Measurements from ENCODE around the gene AKAP9.
"Not testable (repeated sequence)": the region's sequence is repeated elsewhere in the genome, so short reads cannot be mapped to it uniquely, and the experiment has no call there.

The AKAP9 gene

DNA sequence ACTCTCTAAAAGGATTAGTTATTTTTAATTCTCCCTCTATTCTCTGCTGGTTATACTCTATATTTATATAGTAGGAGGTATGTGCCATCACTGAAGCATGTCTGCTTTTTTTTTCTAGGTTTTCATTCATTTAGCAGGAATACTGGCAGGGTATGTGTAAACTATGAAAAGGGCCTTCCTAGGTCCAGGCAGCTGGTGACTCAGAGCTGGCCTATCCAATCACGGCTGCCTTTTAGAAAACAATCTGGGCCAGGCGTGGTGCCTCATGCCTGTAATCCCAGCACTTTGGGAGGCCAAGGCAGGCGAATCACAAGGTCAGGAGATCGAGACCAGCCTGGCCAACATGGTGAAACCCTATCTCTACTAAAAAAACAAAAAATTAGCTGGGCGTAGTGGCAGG, 162.2 kb downstream of the AKAP9 start:
- H3K27ac ChIP-seq (ENCODE audit: insufficient read depth, low read length, poor library complexity, severe bottlenecking); H3K4me3 ChIP-seq (ENCODE audit: insufficient read depth, low read depth, low read length, poor library complexity, severe bottlenecking); H3K4me1 ChIP-seq (ENCODE audit: control insufficient read depth, insufficient read depth, low read length, poor library complexity, severe bottlenecking); DNase-seq; H3K27me3 ChIP-seq (replicated peaks; ENCODE audit: control insufficient read depth, insufficient read depth, low read length, poor library complexity, severe bottlenecking); H3K9me3 ChIP-seq (ENCODE audit: control insufficient read depth, low read length): not testable (repeated sequence)
- H3K36me3 ChIP-seq (ENCODE audit: control insufficient read depth, insufficient read depth, low read length): peaks cover 44% of the 10 kb centered on the region

DNA sequence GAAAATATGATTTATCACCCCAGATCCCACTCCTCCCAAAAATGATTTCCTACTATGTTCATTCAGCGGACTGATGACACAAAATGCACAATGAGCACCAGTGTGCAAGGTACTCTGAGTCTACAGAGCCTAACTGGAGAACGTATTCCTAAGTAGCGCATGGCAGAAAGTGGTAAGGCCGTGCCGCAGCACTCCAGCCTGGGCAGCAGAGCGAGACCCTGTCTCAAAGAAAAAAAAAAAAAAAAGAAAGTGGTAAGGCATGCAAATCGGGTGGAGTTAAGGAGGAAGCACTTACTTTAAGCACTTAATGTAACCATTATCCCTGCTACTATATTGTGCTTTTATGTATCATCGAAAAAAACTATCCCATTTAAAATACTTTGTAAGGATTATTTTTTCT, 168.2 kb downstream of the AKAP9 start:
- H3K9me3 ChIP-seq (ENCODE audit: control insufficient read depth, low read length): no peaks in the 10 kb centered on the region
- no peaks in the 10 kb centered on the region for H3K4me1 ChIP-seq (ENCODE audit: control insufficient read depth, insufficient read depth, low read length, poor library complexity, severe bottlenecking)
- H3K27me3 ChIP-seq (replicated peaks; ENCODE audit: control insufficient read depth, insufficient read depth, low read length, poor library complexity, severe bottlenecking): no peaks in the 10 kb centered on the region
- DNase-seq: no peak
- H3K27ac ChIP-seq (ENCODE audit: insufficient read depth, low read length, poor library complexity, severe bottlenecking): no peak overlapping the region
- H3K36me3 ChIP-seq (ENCODE audit: control insufficient read depth, insufficient read depth, low read length): peaks cover 25% of the 10 kb centered on the region
- H3K4me3 ChIP-seq (ENCODE audit: insufficient read depth, low read depth, low read length, poor library complexity, severe bottlenecking): no peak overlapping the region

GRCh38 chr7:92110857-92111256, 170.2 kb downstream of the AKAP9 start:
- peaks cover 21% of the 10 kb centered on the region for H3K36me3 ChIP-seq (ENCODE audit: control insufficient read depth, insufficient read depth, low read length)

GRCh38 chr7:92115821-92116220, 175.2 kb downstream of the AKAP9 start:
- no peaks in the 10 kb centered on the region for H3K27me3 ChIP-seq (replicated peaks; ENCODE audit: control insufficient read depth, insufficient read depth, low read length, poor library complexity, severe bottlenecking)
- DNase-seq: no peak
- H3K9me3 ChIP-seq (ENCODE audit: control insufficient read depth, low read length): no peaks in the 10 kb centered on the region
- no peaks in the 10 kb centered on the region for H3K4me1 ChIP-seq (ENCODE audit: control insufficient read depth, insufficient read depth, low read length, poor library complexity, severe bottlenecking)
- H3K36me3 ChIP-seq (ENCODE audit: control insufficient read depth, insufficient read depth, low read length): peaks cover 3% of the 10 kb centered on the region
- no peak overlapping the region for H3K27ac ChIP-seq (ENCODE audit: insufficient read depth, low read length, poor library complexity, severe bottlenecking)
- no peak overlapping the region for H3K4me3 ChIP-seq (ENCODE audit: insufficient read depth, low read depth, low read length, poor library complexity, severe bottlenecking)

More at GRCh38 chr7:92110857-92111256, 170.2 kb downstream of the AKAP9 start:
- H3K9me3 ChIP-seq (ENCODE audit: control insufficient read depth, low read length): no peaks in the 10 kb centered on the region
- no peak overlapping the region for H3K27ac ChIP-seq (ENCODE audit: insufficient read depth, low read length, poor library complexity, severe bottlenecking)
- H3K4me1 ChIP-seq (ENCODE audit: control insufficient read depth, insufficient read depth, low read length, poor library complexity, severe bottlenecking): no peaks in the 10 kb centered on the region
- H3K4me3 ChIP-seq (ENCODE audit: insufficient read depth, low read depth, low read length, poor library complexity, severe bottlenecking): no peak overlapping the region
- no peaks in the 10 kb centered on the region for H3K27me3 ChIP-seq (replicated peaks; ENCODE audit: control insufficient read depth, insufficient read depth, low read length, poor library complexity, severe bottlenecking)
- DNase-seq: no peak

GRCh38 chr7:92116949-92117348, 176.3 kb downstream of the AKAP9 start:
- Histone ChIP-seq H3K27me3 (replicated peaks; ENCODE audit: control insufficient read depth, insufficient read depth, low read length, poor library complexity, severe bottlenecking) (no peaks in the 10 kb centered on the region), H3K9me3 (ENCODE audit: control insufficient read depth, low read length) (no peaks in the 10 kb centered on the region), H3K4me3 (ENCODE audit: insufficient read depth, low read depth, low read length, poor library complexity, severe bottlenecking) (no peak overlapping the region), H3K27ac (ENCODE audit: insufficient read depth, low read length, poor library complexity, severe bottlenecking) (no peak overlapping the region), H3K36me3 (ENCODE audit: control insufficient read depth, insufficient read depth, low read length) (peaks cover 11% of the 10 kb centered on the region), H3K4me1 (ENCODE audit: control insufficient read depth, insufficient read depth, low read length, poor library complexity, severe bottlenecking) (no peaks in the 10 kb centered on the region)
- no peak for DNase-seq

- Histone ChIP-seq H3K36me3 (ENCODE audit: control insufficient read depth, insufficient read depth, low read length) (peaks cover 22% of the 10 kb centered on the region), H3K4me1 (ENCODE audit: control insufficient read depth, insufficient read depth, low read length, poor library complexity, severe bottlenecking) (no peaks in the 10 kb centered on the region), H3K27me3 (replicated peaks; ENCODE audit: control insufficient read depth, insufficient read depth, low read length, poor library complexity, severe bottlenecking) (no peaks in the 10 kb centered on the region), H3K9me3 (ENCODE audit: control insufficient read depth, low read length) (no peaks in the 10 kb centered on the region), H3K4me3 (ENCODE audit: insufficient read depth, low read depth, low read length, poor library complexity, severe bottlenecking) (no peak overlapping the region), H3K27ac (ENCODE audit: insufficient read depth, low read length, poor library complexity, severe bottlenecking) (no peak overlapping the region)
- no peak for DNase-seq
These were observed 178.6 kb downstream of the AKAP9 start for GRCh38 chr7:92119213-92119759.

GRCh38 chr7:92121681-92122080, 181.0 kb downstream of the AKAP9 start:
- H3K36me3 ChIP-seq (ENCODE audit: control insufficient read depth, insufficient read depth, low read length): peaks cover 24% of the 10 kb centered on the region
- H3K9me3 ChIP-seq (ENCODE audit: control insufficient read depth, low read length): no peaks in the 10 kb centered on the region
- no peak overlapping the region for H3K27ac ChIP-seq (ENCODE audit: insufficient read depth, low read length, poor library complexity, severe bottlenecking)
- no peaks in the 10 kb centered on the region for H3K4me1 ChIP-seq (ENCODE audit: control insufficient read depth, insufficient read depth, low read length, poor library complexity, severe bottlenecking)
- no peak for DNase-seq
- H3K4me3 ChIP-seq (ENCODE audit: insufficient read depth, low read depth, low read length, poor library complexity, severe bottlenecking): no peak overlapping the region
- no peaks in the 10 kb centered on the region for H3K27me3 ChIP-seq (replicated peaks; ENCODE audit: control insufficient read depth, insufficient read depth, low read length, poor library complexity, severe bottlenecking)

DNA sequence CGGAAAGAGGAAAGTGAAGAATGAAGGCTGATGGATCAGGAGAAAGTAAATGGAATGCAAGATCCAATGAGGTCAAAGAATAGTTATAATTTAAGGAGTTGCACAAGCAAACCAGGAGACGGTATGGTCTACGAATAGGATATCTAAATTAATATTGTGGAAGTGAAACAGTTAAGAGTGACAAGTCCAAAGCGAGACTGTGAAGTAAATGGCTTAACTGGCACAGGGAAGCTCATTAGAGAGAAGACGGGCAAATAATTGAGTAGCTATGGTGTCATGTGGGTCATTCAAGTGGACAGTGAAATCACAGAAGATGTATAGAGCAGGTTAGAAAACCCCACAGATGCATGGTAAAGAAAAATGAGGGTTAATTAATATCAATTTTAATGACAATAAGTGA, 190.4 kb downstream of the AKAP9 start:
- Histone ChIP-seq H3K27ac (ENCODE audit: insufficient read depth, low read length, poor library complexity, severe bottlenecking) (no peak overlapping the region), H3K27me3 (replicated peaks; ENCODE audit: control insufficient read depth, insufficient read depth, low read length, poor library complexity, severe bottlenecking) (no peaks in the 10 kb centered on the region), H3K36me3 (ENCODE audit: control insufficient read depth, insufficient read depth, low read length) (peaks cover 5% of the 10 kb centered on the region), H3K9me3 (ENCODE audit: control insufficient read depth, low read length) (no peaks in the 10 kb centered on the region), H3K4me1 (ENCODE audit: control insufficient read depth, insufficient read depth, low read length, poor library complexity, severe bottlenecking) (peaks cover 9% of the 10 kb centered on the region), H3K4me3 (ENCODE audit: insufficient read depth, low read depth, low read length, poor library complexity, severe bottlenecking) (no peak overlapping the region)
- no peak for DNase-seq

DNA sequence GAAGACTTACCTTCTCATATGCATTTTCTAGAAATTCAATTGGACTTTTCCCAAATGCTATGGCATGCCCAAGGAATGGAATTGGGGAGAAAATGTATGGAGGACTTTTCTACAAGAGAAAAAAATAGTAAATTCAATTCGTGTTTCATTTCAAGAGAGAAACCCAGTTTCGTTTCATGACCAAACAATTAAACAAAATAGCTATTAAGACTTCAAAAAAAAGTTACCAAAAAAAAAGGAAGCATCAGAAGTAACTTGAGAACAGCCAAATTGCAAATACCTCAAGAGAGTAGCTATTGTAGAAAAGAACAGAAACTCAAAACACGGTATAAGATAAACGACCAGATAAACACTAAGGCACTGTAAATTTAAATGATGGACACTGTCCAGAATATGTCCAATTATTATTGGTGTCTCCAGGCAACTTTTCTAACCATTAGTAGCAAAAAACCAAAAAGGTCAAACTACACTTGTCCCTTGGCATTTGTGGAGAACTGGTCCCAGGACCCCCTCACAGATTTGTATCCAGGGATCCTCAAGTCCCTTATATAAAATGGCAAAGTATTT, 191.2 kb downstream of the AKAP9 start:
- Histone ChIP-seq H3K27me3 (replicated peaks; ENCODE audit: control insufficient read depth, insufficient read depth, low read length, poor library complexity, severe bottlenecking) (no peaks in the 10 kb centered on the region), H3K9me3 (ENCODE audit: control insufficient read depth, low read length) (no peaks in the 10 kb centered on the region), H3K36me3 (ENCODE audit: control insufficient read depth, insufficient read depth, low read length) (peaks cover 5% of the 10 kb centered on the region), H3K4me3 (ENCODE audit: insufficient read depth, low read depth, low read length, poor library complexity, severe bottlenecking) (no peak overlapping the region), H3K27ac (ENCODE audit: insufficient read depth, low read length, poor library complexity, severe bottlenecking) (no peak overlapping the region), H3K4me1 (ENCODE audit: control insufficient read depth, insufficient read depth, low read length, poor library complexity, severe bottlenecking) (peaks cover 9% of the 10 kb centered on the region)
- no peak for DNase-seq

GRCh38 chr7:92133133-92133736, 192.6 kb downstream of the AKAP9 start:
- H3K36me3 ChIP-seq (ENCODE audit: control insufficient read depth, insufficient read depth, low read length): peaks cover 5% of the 10 kb centered on the region
- H3K4me1 ChIP-seq (ENCODE audit: control insufficient read depth, insufficient read depth, low read length, poor library complexity, severe bottlenecking): peaks cover 9% of the 10 kb centered on the region
- H3K27ac ChIP-seq (ENCODE audit: insufficient read depth, low read length, poor library complexity, severe bottlenecking): peak overlapping the region; percentile 86
- H3K27me3 ChIP-seq (replicated peaks; ENCODE audit: control insufficient read depth, insufficient read depth, low read length, poor library complexity, severe bottlenecking): no peaks in the 10 kb centered on the region
- peak overlapping the region; percentile 95 for H3K4me3 ChIP-seq (ENCODE audit: insufficient read depth, low read depth, low read length, poor library complexity, severe bottlenecking)
- no peaks in the 10 kb centered on the region for H3K9me3 ChIP-seq (ENCODE audit: control insufficient read depth, low read length)
- no peak for DNase-seq

Data from effector memory CD4-positive, alpha-beta T cell (primary cell).